Jurkat, Clone E6-1 (cell line): ENCODE results near the gene PAPSS1.
A peak's percentile ranks its signal among the peaks of the same experiment; 100 is the strongest.
"Not testable (repeated sequence)": the region's sequence is repeated elsewhere in the genome, so short reads cannot be mapped to it uniquely, and the experiment has no call there.

Source experiments
- DNase-seq: peaks from one replicate; pipeline ENCODE4 v3.0.0-alpha.2; 2011; ENCODE audit warnings: low read depth, low spot score
- H3K4me3 ChIP-seq: 2 replicates; pipeline ENCODE4 v1.5.1; 2011; ENCODE audit warnings: mild to moderate bottlenecking, low read length, control low read depth, moderate library complexity

The PAPSS1 gene

DNA sequence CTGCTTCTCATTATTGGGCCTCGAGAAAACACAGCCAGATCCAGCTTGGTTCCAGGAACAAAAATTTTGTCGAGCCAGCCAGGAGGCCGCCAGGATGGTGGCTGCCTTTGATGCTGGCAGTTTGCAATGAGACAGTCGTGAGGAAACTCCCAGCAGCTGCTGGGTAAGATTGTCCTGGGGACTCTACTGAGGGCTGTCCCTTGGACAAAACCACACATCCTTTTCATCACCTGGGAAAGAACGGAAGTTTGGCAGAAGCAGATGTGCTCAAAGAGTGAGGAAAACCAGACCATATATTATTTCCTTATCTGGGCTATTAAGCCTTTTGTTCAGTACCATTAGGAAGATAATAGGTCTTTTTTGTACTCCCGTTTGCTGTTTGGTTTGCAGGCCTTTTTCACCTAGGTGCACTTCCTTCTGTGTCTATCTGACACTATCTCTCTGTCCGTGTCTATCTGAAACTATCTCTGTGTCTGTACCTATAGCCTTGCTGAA, 13.4 kb upstream of the PAPSS1 start:
- H3K4me3 ChIP-seq = no peak overlapping the region
- DNase-seq = no peak

- DNase-seq, H3K4me3 ChIP-seq: not testable (repeated sequence)
Observed at GRCh38 chr4:107729050-107729449, 9.0 kb upstream of the PAPSS1 start.

DNA sequence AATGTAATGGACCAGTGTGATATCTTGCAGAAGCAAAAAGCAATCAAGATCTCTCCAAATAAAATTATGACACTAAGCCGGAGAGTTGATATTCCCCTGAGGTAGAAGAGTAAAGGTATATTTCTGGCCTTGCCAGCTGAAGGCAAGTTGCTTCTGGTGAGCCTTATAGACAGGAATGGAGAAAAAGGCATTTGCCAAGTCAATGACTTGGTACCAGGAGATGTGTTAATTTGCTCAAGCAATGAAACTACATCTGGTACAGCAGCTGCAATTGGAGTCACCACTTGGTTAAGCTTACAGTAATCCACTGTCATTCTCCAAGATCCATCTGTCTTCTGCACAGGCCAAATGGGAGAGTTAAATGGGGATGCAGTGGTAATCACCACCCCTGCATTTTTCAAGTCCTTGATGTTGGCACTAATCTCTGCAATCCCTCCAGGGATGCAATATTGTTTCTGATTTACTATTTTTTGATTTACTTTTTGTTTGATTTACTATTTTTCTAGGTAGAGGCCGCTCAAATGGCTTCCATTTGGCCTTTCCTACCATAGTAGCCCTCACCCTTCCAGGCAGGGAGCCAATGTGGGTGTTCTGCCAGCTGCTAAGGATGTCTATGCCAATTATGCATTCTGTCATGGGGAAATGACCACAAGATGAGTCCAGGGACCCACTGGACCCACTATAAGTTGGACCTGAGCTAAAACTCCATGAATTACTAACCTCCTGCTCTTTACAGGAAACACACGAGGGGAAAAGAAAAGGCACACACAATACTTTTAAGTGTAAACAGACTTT, 6.3 kb upstream of the PAPSS1 start:
- not testable (repeated sequence) for DNase-seq, H3K4me3 ChIP-seq

DNA sequence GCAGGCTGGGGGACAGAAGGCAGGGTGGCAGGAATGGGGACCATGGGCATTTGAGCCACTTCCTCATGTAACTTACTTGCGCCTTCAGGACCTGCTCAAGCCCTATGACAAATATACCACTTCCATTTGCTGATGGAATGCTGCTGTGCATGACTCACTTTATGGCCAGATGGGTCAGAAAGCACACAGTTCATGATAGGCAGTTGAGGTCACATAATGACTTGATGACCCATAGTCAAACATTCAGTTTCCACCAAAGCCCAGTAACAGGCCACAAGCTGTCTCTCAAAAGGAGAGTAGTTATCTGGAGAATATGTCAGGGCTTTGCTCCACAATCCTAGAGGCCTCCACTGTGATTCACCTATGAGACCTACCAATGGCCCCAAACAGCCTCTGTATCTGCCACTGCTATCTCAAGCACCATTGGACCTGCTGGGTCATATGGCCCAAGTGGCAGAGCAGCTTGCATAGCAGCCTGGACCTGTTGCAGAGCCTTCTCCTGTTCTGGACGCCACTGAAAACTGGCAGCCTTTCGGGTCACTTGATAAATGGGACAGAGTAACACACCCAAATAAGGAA, 5.3 kb upstream of the PAPSS1 start:
- DNase-seq = no peak
- no peak overlapping the region for H3K4me3 ChIP-seq

- DNase-seq, H3K4me3 ChIP-seq: not testable (repeated sequence)
Observed at GRCh38 chr4:107723331-107723730, 3.3 kb upstream of the PAPSS1 start.

GRCh38 chr4:107721436-107722100, 1.5 kb upstream of the PAPSS1 start:
- no peak for DNase-seq
- H3K4me3 ChIP-seq = no peak overlapping the region

DNA sequence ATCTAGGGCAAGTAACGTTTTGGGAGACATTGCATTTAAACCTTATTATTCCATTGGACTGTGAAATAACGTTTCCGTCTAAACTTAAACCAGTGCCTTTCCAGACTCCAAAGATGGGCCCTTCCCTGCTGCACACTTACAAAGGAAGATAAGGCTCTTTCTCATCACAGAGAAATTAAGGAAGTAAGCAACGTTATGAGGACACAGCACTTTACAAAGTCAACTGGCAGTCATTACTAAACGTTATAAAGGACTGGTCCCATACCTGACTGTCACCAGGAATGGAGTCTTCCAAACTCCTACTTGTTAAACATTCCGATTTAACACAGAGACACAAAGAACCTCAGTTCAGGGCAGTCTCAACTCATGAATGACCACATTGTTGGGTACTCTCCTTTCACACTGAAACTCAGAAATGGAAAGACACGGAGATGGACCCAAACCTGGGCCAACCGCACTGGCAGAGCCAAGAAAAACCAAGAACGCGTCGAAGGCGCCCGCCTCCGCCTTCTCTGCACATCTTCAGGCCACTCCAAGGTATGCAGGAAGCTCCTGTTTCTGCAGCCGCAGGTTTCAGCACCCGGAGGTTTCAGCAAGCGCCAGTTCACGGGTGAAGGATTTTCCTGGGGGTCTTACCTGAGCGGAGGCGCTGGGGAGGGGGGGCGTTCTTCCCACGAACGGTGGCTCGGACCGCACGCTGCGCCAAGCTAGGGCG, 670 bp downstream of the PAPSS1 start:
- H3K4me3 ChIP-seq = peak overlapping the region; percentile 80

GRCh38 chr4:107718351-107718965, 1.6 kb downstream of the PAPSS1 start:
- DNase-seq = no peak

More for the DNA sequence above, 670 bp downstream of the PAPSS1 start:
- DNase-seq = peak; percentile 36

GRCh38 chr4:107714256-107714655, 5.8 kb downstream of the PAPSS1 start:
- H3K4me3 ChIP-seq = no peak overlapping the region
- no peak for DNase-seq

More at GRCh38 chr4:107718351-107718965, 1.6 kb downstream of the PAPSS1 start:
- H3K4me3 ChIP-seq = no peak overlapping the region

- H3K4me3 ChIP-seq = no peak overlapping the region
- no peak for DNase-seq
Observed at GRCh38 chr4:107712236-107712635, 7.8 kb downstream of the PAPSS1 start.

DNA sequence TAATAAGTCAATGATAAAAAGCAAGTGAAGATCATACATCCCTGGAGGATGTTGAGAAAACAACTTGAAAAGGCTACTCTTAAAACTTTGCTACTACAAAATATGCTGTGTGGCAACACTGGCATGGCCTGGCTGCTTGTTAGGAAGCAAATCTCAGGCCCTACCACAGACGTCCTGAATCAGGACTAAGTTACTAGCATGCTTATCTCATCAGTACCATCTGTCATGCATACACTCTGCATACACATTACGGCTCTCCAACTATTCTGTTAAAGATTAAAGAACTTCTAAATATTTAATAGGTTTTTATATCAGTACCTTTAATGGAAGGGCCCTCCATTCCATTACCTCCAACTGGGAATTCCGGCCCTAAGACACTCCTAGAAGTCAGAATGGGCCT, 8.2 kb downstream of the PAPSS1 start:
- no peak overlapping the region for H3K4me3 ChIP-seq
- no peak for DNase-seq

DNA sequence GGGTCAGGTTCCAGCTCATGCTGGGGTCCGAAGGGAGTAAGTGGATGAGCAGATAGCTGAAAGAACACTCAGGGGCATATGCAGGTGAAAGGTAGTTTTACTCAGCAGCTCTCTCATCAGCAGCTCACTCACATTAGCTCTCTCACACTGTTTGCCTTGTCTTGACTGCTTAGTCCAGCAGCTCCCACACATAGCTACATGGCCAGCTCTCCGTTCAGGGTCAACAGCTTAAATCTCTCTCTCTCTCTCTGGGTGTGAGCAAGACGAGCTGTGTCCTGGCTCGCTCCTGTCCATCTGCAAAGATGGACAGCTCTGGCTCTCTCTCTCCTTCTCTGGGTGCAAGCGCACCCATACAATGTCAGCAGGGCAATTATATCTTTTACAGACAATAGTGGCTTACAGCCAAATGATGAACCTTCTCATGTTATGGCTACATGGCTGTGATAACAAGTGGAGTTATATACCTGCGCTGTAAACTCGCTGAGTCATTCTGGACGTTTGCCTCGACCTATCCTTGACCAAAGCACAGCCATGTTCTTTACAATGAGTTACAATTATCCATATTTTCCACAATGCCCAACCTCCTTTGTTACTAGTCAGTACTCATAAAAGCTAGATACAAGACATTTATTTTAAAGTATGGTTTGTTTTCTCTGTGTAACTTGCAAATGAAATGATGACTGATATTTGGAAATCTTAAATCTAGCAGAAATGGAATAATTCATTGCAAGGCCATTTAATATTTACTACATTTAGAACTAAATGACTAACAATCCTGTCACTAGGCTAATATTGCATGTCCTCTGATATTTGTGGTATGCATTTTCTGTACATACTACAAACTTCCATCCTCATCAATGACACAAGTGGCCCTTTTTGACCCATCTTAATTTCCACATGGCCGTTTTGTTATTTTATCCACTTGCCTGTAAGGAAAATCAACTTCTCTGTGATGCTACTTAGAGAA, 9.3 kb downstream of the PAPSS1 start:
- no peak for DNase-seq
- no peak overlapping the region for H3K4me3 ChIP-seq

- no peak overlapping the region for H3K4me3 ChIP-seq
- no peak for DNase-seq
Observed at GRCh38 chr4:107709916-107710315, 10.1 kb downstream of the PAPSS1 start.

DNA sequence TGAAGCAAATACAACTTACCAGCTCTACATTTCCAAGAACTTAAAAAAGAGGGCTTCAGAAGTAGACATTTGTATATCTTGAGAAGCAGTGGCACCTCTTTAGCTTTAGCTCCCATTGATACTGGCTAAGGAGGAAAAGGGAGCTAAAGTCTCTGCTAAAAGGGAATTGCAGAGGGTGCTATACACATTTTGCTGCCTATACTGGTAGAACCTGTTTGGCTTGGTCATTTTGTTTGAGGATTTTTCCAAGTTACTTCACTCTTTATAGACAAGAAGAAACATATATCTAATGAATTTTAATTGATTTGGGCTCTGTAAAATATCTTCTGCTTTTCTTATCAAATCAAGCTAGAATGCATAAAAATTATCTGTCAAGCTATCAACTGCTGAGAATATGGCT, 11.8 kb downstream of the PAPSS1 start:
- H3K4me3 ChIP-seq = no peak overlapping the region
- no peak for DNase-seq

DNA sequence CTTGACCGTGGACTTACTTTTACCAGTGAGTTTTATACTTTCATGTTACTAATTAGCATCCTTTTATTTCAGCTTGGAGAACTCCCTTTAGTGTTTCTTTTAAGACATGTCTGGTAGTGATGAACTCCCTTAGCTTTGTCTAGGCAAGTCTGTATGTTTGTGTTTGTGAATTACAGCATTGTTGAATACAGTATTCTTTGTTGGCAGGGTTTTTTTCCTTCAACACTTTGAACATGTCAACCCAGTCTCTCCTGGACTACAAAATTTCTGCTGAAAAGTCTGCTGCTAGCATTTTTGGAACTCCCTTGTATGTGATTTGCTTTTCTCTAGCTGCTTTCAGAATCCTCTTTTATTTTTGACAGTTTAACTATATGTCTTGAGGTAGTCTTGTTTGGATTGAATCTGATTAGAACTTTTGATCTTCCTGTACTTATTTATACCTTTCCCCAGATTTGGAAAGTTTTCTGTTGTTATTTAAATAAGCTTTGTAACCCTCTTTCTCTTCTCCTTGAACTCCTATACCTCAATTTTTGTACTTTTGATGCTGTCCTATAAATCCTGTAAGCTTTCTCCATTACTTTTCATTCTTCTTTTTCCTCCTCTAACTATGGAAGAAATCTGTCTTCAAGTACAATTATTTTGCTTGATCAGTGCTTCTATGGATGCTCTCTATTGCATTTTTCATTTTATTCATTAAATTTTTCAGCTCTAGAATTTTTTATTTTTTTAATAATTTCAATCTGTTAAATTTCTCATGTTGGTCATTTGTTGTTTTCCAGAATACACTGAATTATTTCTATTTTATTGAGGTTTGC, 14.1 kb downstream of the PAPSS1 start:
- DNase-seq = no peak

GRCh38 chr4:107701565-107701964, 18.5 kb downstream of the PAPSS1 start:
- no peak for DNase-seq
- H3K4me3 ChIP-seq = no peak overlapping the region

More for the DNA sequence above, 14.1 kb downstream of the PAPSS1 start:
- H3K4me3 ChIP-seq = no peak overlapping the region
